ENCODE data around the gene GTF3A. TPM values are rescaled to one million over a fixed set of nuclear protein-coding genes. Genes with fewer than 3 reads are reported as not detected.
A peak's percentile ranks its signal among the peaks of the same experiment; 100 is the strongest.

Gene GTF3A
- total and polyA plus RNA-seq, 2 of the 8 experiments (the other 6 are each of a cell fraction or from before 2014, with no cell fraction given) = 41.6 to 96.5 TPM

- TF ChIP-seq ASH2L (IDR thresholded peaks at IDR 0.05; ENCODE audit: low read length) = peak; percentile 96
- TF ChIP-seq KDM4A (IDR thresholded peaks at IDR 0.05; ENCODE audit: low read depth, low read length, severe bottlenecking) = peak; percentile 65
- TF ChIP-seq POLR2A (IDR thresholded peaks at IDR 0.05; ENCODE audit: control extremely low read depth in 1 of 2, low read depth in 2 of 2, low read length in 2 of 2) = peak; percentile 51 to 89
- no peak for TF ChIP-seq GABPA (IDR thresholded peaks at IDR 0.05; ENCODE audit: borderline replicate concordance, insufficient read depth, low read length)
- TF ChIP-seq GTF2F1 (IDR thresholded peaks at IDR 0.05; ENCODE audit: borderline replicate concordance, low read depth, low read length) = peak; percentile 26; the same call in 1 of the 2 replicates
- TF ChIP-seq RXRA (IDR thresholded peaks at IDR 0.05; ENCODE audit: insufficient read depth, low read depth, low read length) = no peak
- TF ChIP-seq CHD1 (IDR thresholded peaks at IDR 0.05; ENCODE audit: low read depth, low read length) = no peak
- TF ChIP-seq, protein P1, sequence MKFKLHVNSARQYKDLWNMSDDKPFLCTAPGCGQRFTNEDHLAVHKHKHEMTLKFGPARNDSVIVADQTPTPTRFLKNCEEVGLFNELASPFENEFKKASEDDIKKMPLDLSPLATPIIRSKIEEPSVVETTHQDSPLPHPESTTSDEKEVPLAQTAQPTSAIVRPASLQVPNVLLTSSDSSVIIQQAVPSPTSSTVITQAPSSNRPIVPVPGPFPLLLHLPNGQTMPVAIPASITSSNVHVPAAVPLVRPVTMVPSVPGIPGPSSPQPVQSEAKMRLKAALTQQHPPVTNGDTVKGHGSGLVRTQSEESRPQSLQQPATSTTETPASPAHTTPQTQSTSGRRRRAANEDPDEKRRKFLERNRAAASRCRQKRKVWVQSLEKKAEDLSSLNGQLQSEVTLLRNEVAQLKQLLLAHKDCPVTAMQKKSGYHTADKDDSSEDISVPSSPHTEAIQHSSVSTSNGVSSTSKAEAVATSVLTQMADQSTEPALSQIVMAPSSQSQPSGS (IDR thresholded peaks at IDR 0.05; ENCODE audit: low read length) = peak; percentile 72; the same call in 1 of the 2 replicates
- no peak for TF ChIP-seq SIRT6 (IDR thresholded peaks at IDR 0.05; ENCODE audit: low read length)
- TF ChIP-seq TAF7 (optimal IDR thresholded peaks at IDR 0.05; ENCODE audit: borderline replicate concordance, low read depth, low read length) = peak; percentile 5
- TF ChIP-seq HDAC2 (IDR thresholded peaks at IDR 0.05; ENCODE audit: borderline replicate concordance in 1 of 2, low read depth in 2 of 2, low read length in 2 of 2) = no peak
- TF ChIP-seq CREB1 (IDR thresholded peaks at IDR 0.05) = peak; percentile 50; the same call in 1 of the 2 replicates
- no peak for TF ChIP-seq CBX5 (IDR thresholded peaks at IDR 0.05; ENCODE audit: low read depth, low read length)
- no peak for TF ChIP-seq NANOG (IDR thresholded peaks at IDR 0.05; ENCODE audit: insufficient read depth, low read depth, low read length, poor library complexity, severe bottlenecking)
- TF ChIP-seq POLR2AphosphoS5 (IDR thresholded peaks at IDR 0.05; ENCODE audit: low read depth, low read length) = peak; percentile 76
- no peak for TF ChIP-seq RNF2 (IDR thresholded peaks at IDR 0.05; ENCODE audit: borderline replicate concordance, low read depth, low read length, missing control alignments, poor library complexity, severe bottlenecking)
- TF ChIP-seq SAP30 (IDR thresholded peaks at IDR 0.05; ENCODE audit: insufficient read depth, insufficient replicate concordance, low read length) = peak; percentile 49
- peak in 2 of 3 experiments; percentile 1 to 3; a peak in 2 of 4 replicates for TF ChIP-seq CTCF (IDR thresholded peaks at IDR 0.05; ENCODE audit: control extremely low read depth in 1 of 3, insufficient read depth in 1 of 3, low read depth in 1 of 3, low read length in 3 of 3)
These were observed 25.8 kb downstream of the GTF3A start, which contains the start of gene MTIF3 (continued) for GRCh38 chr13:27449936-27450828.
